GM19395 (cell line): ENCODE measurements around the gene HOXD3.

Source experiments
- ATAC-seq: cut with Tn5 transposase; IDR thresholded peaks from one replicate; pipeline ENCODE4 v1.9.1; 2021; ENCODE audit warnings: mild to moderate bottlenecking, moderate library complexity; ENCODE audit not compliant: unreplicated experiment

HOXD3 gene

GRCh38 chr2:176148751-176149421 is 8.2 kb upstream of the HOXD3 start:
- no peak for ATAC-seq

DNA sequence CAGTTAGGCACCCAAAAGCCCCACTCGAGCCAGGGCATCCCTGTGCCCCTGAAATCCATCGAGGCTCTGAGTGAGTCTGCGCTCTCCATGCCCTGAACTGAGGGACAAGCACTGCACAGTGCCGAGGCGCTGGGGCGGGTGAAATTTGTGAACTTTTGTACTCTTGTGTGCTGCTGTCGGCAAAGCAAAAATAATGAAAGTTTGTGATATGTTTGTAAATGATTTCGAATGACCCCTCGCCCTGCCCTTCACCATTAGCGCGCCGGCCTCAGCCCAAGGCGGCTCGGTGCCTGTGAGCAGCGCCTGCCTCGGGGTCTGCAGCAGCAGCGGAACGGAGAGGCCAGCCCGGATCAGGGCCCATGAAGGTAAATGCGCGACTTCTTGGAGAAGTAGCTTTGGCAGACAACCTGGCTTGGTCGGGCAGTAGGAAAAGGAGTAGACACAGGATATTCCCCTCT is 7.6 kb upstream of the HOXD3 start:
- ATAC-seq: no peak

DNA sequence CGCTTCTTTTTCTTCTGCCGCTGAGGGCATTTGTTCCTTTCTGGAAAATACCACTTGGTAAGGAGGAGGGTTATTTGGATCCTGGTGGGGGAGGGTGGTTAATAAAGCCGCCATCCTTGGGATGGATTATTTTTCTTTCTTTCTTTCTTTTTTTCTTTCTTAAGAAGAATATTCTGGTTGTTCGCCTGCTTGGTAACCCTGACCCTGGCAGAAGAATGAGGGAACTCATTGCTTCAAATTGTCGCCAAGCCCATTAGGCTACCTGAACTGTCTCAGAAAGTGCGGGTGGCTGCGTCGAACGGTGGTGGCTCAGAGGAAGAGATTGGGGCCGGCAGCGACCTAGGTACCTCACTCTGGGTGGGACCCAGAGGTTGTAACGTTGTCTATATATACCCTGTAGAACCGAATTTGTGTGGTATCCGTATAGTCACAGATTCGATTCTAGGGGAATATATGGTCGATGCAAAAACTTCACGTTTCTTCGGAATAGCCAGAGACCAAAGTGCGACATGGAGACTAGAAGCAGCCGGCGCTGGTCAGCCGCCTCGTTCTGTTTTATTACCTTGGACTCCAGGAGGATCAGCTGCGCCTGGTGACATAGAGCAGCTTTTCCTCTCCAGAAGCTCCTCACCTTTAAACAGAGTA is 7.0 kb upstream of the HOXD3 start:
- ATAC-seq: no peak

DNA sequence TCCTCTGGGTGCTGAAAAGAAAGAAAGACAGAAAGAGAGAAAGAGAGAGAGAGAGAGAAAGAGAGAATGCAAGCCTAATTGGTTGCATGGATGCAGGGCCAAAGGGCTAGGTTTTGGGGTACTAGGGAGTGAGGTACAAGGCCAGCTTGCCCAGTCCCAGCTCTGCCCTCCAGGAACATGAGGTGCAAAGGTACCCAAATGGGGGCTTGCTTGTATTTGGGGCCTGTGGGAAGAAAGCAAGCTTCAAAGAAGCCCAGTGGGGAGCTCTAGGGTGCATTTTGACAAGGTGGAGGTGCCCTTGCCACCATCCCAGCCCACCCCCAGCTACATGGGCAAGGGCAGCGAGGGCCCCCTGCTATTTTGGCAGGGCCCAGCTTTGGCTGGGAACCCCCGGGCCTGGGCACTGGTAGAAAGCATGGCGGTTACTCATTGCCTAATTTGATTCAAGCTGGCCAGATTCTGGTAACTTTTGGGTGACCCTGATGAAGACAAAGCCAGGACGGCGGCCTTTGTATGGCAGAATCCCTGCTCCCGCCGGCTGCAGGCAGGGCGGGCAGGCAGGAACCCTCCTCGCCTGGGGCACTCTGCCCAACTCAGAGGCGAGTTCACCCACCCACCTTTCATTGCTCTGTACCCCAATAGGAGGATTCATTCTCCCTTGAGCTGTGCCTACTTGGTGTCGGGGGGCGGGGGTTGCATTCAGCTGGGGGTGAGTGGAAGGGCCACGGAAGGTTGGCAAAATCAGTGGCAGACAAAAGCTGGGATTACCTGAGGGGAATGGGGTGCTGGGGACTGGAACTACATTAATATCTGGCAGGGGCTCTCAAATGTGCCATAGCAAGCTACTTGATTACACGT is 6.3 kb upstream of the HOXD3 start:
- ATAC-seq: no peak

- no peak for ATAC-seq
Observed at GRCh38 chr2:176151442-176152287, 5.4 kb upstream of the HOXD3 start, which contains the start of gene HOXD4. TSS of gene HOXD4 (plus strand) at chr2:176151550. CDS start at chr2:176151634, 84 bp downstream.

DNA sequence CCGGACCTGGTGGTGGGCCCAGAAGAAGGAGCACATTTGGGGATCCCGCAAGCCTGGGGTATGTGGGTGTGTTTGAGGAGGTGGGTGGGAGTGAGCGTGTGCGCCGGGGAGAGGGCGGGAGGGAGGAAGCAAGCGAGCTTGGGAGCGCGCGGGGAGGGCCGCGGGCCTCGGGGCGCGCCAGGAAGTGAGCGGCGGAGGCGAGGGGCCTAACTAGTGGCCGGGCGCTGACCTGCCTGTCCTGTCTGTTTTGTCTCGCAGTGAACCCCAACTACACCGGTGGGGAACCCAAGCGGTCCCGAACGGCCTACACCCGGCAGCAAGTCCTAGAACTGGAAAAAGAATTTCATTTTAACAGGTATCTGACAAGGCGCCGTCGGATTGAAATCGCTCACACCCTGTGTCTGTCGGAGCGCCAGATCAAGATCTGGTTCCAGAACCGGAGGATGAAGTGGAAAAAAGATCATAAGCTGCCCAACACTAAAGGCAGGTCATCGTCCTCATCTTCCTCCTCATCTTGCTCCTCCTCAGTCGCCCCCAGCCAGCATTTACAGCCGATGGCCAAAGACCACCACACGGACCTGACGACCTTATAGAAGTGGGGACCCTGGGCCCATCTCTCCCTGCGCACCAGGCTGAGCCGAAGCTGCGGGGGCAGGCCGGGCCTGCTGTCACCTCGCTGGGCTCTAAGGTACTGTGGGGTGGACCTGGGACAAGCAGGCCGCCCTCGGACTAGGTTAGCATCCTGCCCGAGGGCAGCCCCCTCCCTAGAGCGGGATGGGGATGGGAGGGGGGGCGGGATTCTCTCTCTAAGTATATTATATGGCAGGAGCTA is 4.5 kb upstream of the HOXD3 start:
- no peak for ATAC-seq

DNA sequence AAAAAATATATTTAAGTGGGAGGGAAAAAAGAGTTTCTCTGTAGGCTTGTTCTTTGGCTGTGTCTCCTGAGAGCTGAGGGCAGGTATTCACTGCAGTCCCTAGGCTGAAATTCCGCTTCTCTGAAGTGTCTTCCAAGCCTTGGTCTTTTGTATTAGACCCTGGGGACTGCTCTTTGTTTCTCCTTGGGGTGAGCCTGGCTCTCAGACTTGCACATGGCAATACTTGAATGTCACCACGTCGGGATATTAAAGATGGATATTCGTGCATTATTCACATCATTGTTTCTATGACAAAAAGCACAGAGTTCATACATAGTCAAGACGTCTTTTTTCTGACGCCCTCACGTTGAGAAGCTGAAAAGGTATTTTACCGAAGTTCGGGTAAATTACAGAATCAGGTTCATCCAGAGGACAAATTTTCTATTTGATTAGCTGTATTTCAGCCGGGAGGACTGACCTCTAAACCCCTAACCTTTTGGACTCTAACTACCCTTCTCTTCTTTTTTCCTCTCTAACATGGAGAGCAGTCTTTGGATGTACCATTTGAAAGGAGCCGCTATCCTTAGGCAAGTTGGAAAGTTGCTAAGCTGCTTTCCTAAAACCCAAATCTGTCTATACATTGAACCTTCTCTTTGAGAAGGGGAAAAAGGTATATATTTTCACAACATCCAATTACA is 2.4 kb upstream of the HOXD3 start:
- ATAC-seq: no peak

- no peak for ATAC-seq
Observed at GRCh38 chr2:176155356-176156044, 1.6 kb upstream of the HOXD3 start.

DNA sequence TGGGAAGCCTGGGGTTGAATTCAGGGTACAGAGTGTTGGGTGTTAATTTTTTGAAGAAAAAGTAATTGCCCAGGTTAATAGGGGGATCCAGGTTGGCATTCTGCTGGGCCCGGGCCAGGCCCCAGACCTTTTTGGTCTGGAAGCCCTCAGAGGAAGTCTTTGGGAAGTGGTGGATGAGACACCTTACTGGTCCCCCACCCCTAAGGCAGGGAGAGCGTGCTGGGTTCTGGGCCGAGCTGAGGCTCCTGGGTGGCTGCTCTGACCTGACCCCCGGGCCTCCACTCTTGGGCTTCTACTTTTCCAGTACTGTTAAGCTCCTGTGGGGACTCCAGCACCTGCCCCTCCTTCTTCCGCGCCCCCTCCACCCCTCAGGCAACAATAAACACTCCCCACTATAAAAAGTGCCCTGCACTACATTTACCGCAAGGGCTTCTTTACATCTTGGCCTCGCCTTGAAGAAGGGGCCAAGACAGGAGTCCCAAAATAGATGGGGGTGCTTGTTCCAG is 753 bp upstream of the HOXD3 start:
- ATAC-seq: no peak

GRCh38 chr2:176157499-176158185 is 535 bp downstream of the HOXD3 start:
- ATAC-seq: no peak

DNA sequence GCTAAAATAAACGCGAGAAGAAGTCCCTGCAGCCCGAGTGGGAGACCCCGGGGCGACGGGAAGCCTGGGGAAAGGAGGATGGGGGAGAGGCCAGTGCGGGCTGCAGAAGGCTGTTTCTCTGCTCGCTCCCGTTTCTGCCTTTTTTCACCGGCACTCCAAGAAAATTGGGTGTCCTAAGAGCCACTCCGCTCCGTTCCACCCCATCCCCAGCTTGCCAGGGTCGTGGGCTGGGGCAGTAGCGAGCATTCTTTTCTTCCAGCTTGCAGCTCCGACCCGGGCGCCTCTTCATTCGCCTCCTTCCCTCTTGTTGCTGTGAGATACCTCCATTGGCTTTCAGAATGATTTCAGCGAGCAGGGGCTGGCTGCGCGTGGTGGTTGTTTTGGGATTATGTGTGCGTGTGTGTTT is 1.1 kb downstream of the HOXD3 start:
- ATAC-seq: no peak

GRCh38 chr2:176158855-176159662 is 2.0 kb downstream of the HOXD3 start:
- no peak for ATAC-seq

DNA sequence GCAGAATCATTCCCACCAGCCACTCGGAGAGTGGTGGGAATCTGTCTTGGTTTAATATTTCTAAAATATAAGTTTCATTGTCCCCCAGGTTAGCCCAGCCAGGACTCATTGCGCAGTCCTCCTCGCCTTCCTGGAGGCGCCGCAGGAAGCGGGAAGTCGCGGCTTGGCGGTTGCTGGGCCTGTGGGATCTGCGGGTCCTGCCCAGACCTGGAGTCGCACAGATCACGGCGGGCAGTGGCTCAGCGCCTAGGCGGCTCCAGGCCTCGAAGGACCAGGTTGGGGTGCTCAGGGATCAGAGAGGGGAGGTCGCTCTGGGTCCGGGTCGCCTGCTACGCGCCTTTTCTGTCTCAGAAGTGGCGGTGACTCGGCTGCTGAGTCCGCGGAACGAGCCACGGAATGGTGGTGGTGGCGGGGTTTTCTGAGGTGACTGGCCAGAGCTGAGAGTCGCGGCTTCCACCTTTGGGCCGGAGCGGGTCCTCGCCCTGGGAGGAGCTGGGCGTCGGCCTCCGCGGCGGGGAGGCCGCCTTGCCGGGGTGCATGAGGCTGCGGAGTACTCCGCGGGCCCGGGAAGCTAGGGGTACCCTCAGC is 2.6 kb downstream of the HOXD3 start:
- ATAC-seq: no peak

GRCh38 chr2:176160251-176160985 is 3.3 kb downstream of the HOXD3 start:
- no peak for ATAC-seq

- no peak for ATAC-seq
Observed at GRCh38 chr2:176160986-176161824, 4.1 kb downstream of the HOXD3 start.
